ENCODE measurements around the gene DNLZ. TPM values are rescaled to one million over a fixed set of nuclear protein-coding genes. Genes with fewer than 3 reads are reported as not detected.
"Not testable (repeated sequence)": the region's sequence is repeated elsewhere in the genome, so short reads cannot be mapped to it uniquely, and the experiment has no call there.

Gene DNLZ
- total and polyA plus RNA-seq, 2 donors (not counting 3 experiments of a cell fraction or from before 2014, with no cell fraction given): 26.9 to 38.4 TPM

DNA sequence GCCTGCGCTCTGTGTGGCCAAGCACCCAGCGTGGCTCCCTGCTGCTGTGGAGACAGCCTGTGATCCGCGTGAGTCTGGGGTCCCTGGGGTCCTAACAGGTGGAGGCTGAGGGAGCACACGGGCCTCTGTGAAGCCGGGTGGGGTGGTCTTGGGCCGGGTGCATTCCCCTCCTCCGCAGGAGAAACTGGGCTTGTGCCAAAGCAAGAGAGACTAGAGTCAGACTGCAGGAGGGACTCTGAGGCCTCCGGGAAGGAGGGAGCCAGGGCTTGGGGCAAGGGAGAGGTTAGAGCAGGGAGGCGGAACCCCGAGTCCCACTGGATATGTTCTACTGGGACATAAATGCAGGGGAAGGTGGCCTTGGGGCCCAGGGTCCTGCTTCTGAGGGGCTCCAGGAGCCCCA is 10.5 kb downstream of the DNLZ start:
- no peak for FAIRE-seq
- POLR2A ChIA-PET: no interaction called here
- H3K4me3 ChIP-seq (replicated peaks in 1 of 3; ENCODE audit: insufficient read depth in 1 of 3, low read depth in 1 of 3, low read length in 3 of 3): no peak overlapping the region

DNA sequence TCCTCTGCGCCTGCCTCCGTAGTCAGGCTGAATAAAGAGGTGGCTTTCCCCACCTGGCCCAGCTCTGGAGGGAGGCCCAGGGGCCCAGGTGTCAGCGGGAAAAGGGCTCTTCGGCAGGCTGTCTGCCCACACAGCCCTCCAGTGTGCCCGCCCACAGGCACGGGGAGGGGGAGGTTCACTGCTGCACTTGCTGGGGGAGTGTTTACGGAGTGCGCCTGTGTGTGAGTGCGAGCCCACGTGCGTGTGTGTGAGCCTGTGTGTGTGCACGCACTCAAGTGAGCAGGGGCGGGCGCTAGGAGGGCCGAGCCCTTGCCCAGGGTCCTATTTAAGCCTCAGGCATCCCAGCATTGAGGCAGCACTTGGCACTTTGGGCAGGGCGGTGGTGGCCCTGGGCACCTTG is 10.9 kb downstream of the DNLZ start:
- no peak overlapping the region for H3K9ac ChIP-seq (replicated peaks; ENCODE audit: extremely low read depth, insufficient read depth, low read length)
- dilution Hi-C loops (cut with MboI; ENCODE audit: extremely low pct_ligation_motif_present, low sequenced_read_pairs): no loop called here

More for the DNA sequence above, 10.5 kb downstream of the DNLZ start:
- CTCF ChIA-PET: no interaction called here
- Histone ChIP-seq H3K79me2 (ENCODE audit: control insufficient read depth, insufficient read depth, low read length) (no peaks in the 10 kb centered on the region), H3K36me3 (ENCODE audit: control insufficient read depth in 2 of 2, extremely low read depth in 1 of 2, insufficient read depth in 2 of 2, low read length in 2 of 2) (peaks cover 0 to 5% of the 10 kb centered on the region in 2 experiments), H3K4me1 (ENCODE audit: control insufficient read depth, extremely low read depth, insufficient read depth, low read length) (no peaks in the 10 kb centered on the region), H2AFZ (ENCODE audit: low read depth, low read length) (no peak overlapping the region), H3K27me3 (ENCODE audit: control insufficient read depth in 2 of 2, insufficient read depth in 2 of 2, low read length in 2 of 2) (no peaks in the 10 kb centered on the region), H3K4me2 (ENCODE audit: insufficient read depth, low read length) (no peak overlapping the region), H4K20me1 (replicated peaks; ENCODE audit: control insufficient read depth, extremely low read depth, insufficient read depth, low read length) (no peaks in the 10 kb centered on the region), H3K9ac (replicated peaks; ENCODE audit: extremely low read depth, insufficient read depth, low read length) (no peak overlapping the region), H3K9me1 (replicated peaks; ENCODE audit: control insufficient read depth, extremely low read depth, insufficient read depth, low read length) (no peaks in the 10 kb centered on the region), H3K9me3 (replicated peaks; ENCODE audit: control insufficient read depth, insufficient read depth, low read length) (no peaks in the 10 kb centered on the region), H3K27ac (ENCODE audit: insufficient read depth, low read depth, low read length) (no peak overlapping the region)
- intact Hi-C loops (cut with micrococcal nuclease): no loop called here
- dilution Hi-C loops (cut with MboI; ENCODE audit: extremely low pct_ligation_motif_present, low sequenced_read_pairs): no loop called here
- DNase-seq (ENCODE audit: low read depth, low spot score): no peak
- TF ChIP-seq MAX (IDR thresholded peaks at IDR 0.05; ENCODE audit: insufficient read depth, insufficient read length) (no peak), POLR2AphosphoS5 (IDR thresholded peaks at IDR 0.05; ENCODE audit: insufficient read depth, low read depth, low read length) (no peak), JUN (IDR thresholded peaks at IDR 0.05; ENCODE audit: borderline replicate concordance, insufficient read depth, insufficient read length, low read depth) (no peak), MYC (IDR thresholded peaks at IDR 0.05; ENCODE audit: low read depth, low read length) (no peak), EZH2 (IDR thresholded peaks at IDR 0.05; ENCODE audit: borderline replicate concordance, low read depth, low read length, severe bottlenecking) (no peak)
- BruUV-seq (replicated peaks): no TSS peak

DNA sequence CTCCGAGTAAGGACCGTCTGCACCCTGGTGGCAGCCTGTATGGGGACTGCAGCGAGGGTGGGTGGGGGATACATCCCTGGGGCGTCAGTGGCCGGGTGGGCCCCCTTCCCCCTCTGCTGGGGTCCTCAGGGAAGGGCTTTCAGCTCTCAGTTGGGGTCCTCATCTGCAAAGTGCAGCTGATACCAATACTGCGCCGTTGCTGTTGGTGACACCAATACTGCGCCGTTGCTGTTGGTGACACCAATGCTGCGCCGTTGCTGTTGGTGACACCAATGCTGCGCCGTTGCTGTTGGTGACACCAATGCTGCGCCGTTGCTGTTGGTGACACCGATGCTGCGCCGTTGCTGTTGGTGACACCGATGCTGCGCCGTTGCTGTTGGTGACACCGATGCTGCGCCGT is 11.7 kb downstream of the DNLZ start:
- POLR2A ChIA-PET; H3K4me1 ChIP-seq (ENCODE audit: control insufficient read depth, extremely low read depth, insufficient read depth, low read length); FAIRE-seq; H4K20me1 ChIP-seq (replicated peaks; ENCODE audit: control insufficient read depth, extremely low read depth, insufficient read depth, low read length); H2AFZ ChIP-seq (ENCODE audit: low read depth, low read length); H3K79me2 ChIP-seq (ENCODE audit: control insufficient read depth, insufficient read depth, low read length); H3K27ac ChIP-seq (ENCODE audit: insufficient read depth, low read depth, low read length); H3K9me1 ChIP-seq (replicated peaks; ENCODE audit: control insufficient read depth, extremely low read depth, insufficient read depth, low read length); dilution Hi-C loops (cut with MboI; ENCODE audit: extremely low pct_ligation_motif_present, low sequenced_read_pairs); H3K9me3 ChIP-seq (replicated peaks; ENCODE audit: control insufficient read depth, insufficient read depth, low read length); CTCF ChIA-PET; H3K36me3 ChIP-seq (ENCODE audit: control insufficient read depth in 2 of 2, extremely low read depth in 1 of 2, insufficient read depth in 2 of 2, low read length in 2 of 2); H3K9ac ChIP-seq (replicated peaks; ENCODE audit: extremely low read depth, insufficient read depth, low read length); H3K4me3 ChIP-seq (replicated peaks in 1 of 3; ENCODE audit: insufficient read depth in 1 of 3, low read depth in 1 of 3, low read length in 3 of 3); intact Hi-C loops (cut with micrococcal nuclease); H3K4me2 ChIP-seq (ENCODE audit: insufficient read depth, low read length); BruUV-seq (replicated peaks); DNase-seq (ENCODE audit: low read depth, low spot score); H3K27me3 ChIP-seq (ENCODE audit: control insufficient read depth in 2 of 2, insufficient read depth in 2 of 2, low read length in 2 of 2): not testable (repeated sequence)

More for the DNA sequence above, 10.9 kb downstream of the DNLZ start:
- no peak for TF ChIP-seq POLR2AphosphoS5 (IDR thresholded peaks at IDR 0.05; ENCODE audit: insufficient read depth, low read depth, low read length)
- no peak for TF ChIP-seq FOS (IDR thresholded peaks at IDR 0.05; ENCODE audit: borderline replicate concordance, insufficient read depth, low read length)
- TF ChIP-seq GATA2 (IDR thresholded peaks at IDR 0.05; ENCODE audit: insufficient read depth, insufficient read length, low read depth, low read length): no peak
- H3K36me3 ChIP-seq (ENCODE audit: control insufficient read depth in 2 of 2, extremely low read depth in 1 of 2, insufficient read depth in 2 of 2, low read length in 2 of 2): peaks cover 0 to 5% of the 10 kb centered on the region in 2 experiments
- no peaks in the 10 kb centered on the region for H3K9me1 ChIP-seq (replicated peaks; ENCODE audit: control insufficient read depth, extremely low read depth, insufficient read depth, low read length)
- no peaks in the 10 kb centered on the region for H4K20me1 ChIP-seq (replicated peaks; ENCODE audit: control insufficient read depth, extremely low read depth, insufficient read depth, low read length)
- H3K4me3 ChIP-seq (replicated peaks in 1 of 3; ENCODE audit: insufficient read depth in 1 of 3, low read depth in 1 of 3, low read length in 3 of 3): no peak overlapping the region
- POLR2A ChIA-PET: no interaction called here
- CTCF ChIA-PET: no interaction called here
- FAIRE-seq: no peak
- no peaks in the 10 kb centered on the region for H3K4me1 ChIP-seq (ENCODE audit: control insufficient read depth, extremely low read depth, insufficient read depth, low read length)
- no peaks in the 10 kb centered on the region for H3K27me3 ChIP-seq (ENCODE audit: control insufficient read depth in 2 of 2, insufficient read depth in 2 of 2, low read length in 2 of 2)
- BruUV-seq (replicated peaks): no TSS peak
- intact Hi-C loops (cut with micrococcal nuclease): no loop called here
- no peaks in the 10 kb centered on the region for H3K9me3 ChIP-seq (replicated peaks; ENCODE audit: control insufficient read depth, insufficient read depth, low read length)
- no peaks in the 10 kb centered on the region for H3K79me2 ChIP-seq (ENCODE audit: control insufficient read depth, insufficient read depth, low read length)
- H3K4me2 ChIP-seq (ENCODE audit: insufficient read depth, low read length): no peak overlapping the region
- no peak overlapping the region for H2AFZ ChIP-seq (ENCODE audit: low read depth, low read length)
- DNase-seq (ENCODE audit: low read depth, low spot score): no peak
- no peak overlapping the region for H3K27ac ChIP-seq (ENCODE audit: insufficient read depth, low read depth, low read length)

Data from endothelial cell of umbilical vein (primary cell).